Right cardiac atrium (tissue), 5 donors: ENCODE results near the gene RABGAP1L. TPM values are rescaled to one million over a fixed set of nuclear protein-coding genes. Genes with fewer than 3 reads are reported as not detected.

Experiments
- ATAC-seq, 2 donors: fragments of 200-7000 bp; cut with Tn5 transposase; one replicate each; pipeline versions ENCODE4 v1.8.0 to v1.9.1; 2020; ENCODE audit warnings: moderate library complexity in 2 of 2, mild to moderate bottlenecking in 1 of 2
- DNase-seq, 3 donors: peaks; one replicate each; pipeline ENCODE4 v3.0.0-alpha.2; 2020
- H3K27ac ChIP-seq: one replicate; pipeline ENCODE4 v1.5.1; 2013; ENCODE audit warnings: mild to moderate bottlenecking, low read length, control low read depth, moderate library complexity
- H3K27me3 ChIP-seq: one replicate; pipeline ENCODE4 v1.6.1; 2013; ENCODE audit not compliant: control insufficient read depth, insufficient read depth
- H3K4me1 ChIP-seq: one replicate; pipeline ENCODE4 v1.6.1; 2013; ENCODE audit warnings: low read length; ENCODE audit not compliant: control insufficient read depth, insufficient read depth
- H3K4me3 ChIP-seq: one replicate; pipeline ENCODE4 v1.5.1; 2013; ENCODE audit warnings: low read length, control low read depth
- H3K9me3 ChIP-seq: one replicate; pipeline ENCODE4 v1.6.1; 2013; ENCODE audit warnings: low read length; ENCODE audit not compliant: control insufficient read depth
- WGBS: extraction: QIAGEN DNeasy Blood & Tissue Kit; methylation state at CpG from one replicate; pipeline ENCODE4 v1.1.7; 2013; 5-methylcytosine and 5-hydroxymethylcytosine counted together
- intact Hi-C, 4 donors: fragments of 100-400 bp; cut with DNase I; formaldehyde crosslinking; loops; one replicate each; pipeline versions ENCODE4 v1.11.0 to v1.14.0; 2022 to 2023
- polyA plus RNA-seq: library from polyadenylated mRNA; stranded (reverse); fragments of 200-250 nt; gene quantifications from one replicate; pipeline ENCODE4 v1.2.3, GENCODE V29; 2013
- total RNA-seq, 4 donors: library from RNA; stranded (reverse); fragmentation: NEBNext Ultra II Directional; extraction: Animal tissue kit (Norgen Biotek cat#: 25700); gene quantifications; one replicate each; pipeline ENCODE4 v1.2.1, GENCODE V29; 2021
- donor health status: healthy with polysubstance abuse.
- donor health status: DM: no; HTN: yes; CAD: no.
- donor health status: DM: no; HTN: no; CAD: no.
- donor health status: DM: no; HTN: yes; CAD: no; lungs with severe emphysema.
- donor health status: DM: yes; HTN: yes; CAD: no.

The RABGAP1L gene
- total and polyA plus RNA-seq, 5 donors = 174 to 367 (median 186) TPM

- 98% methylated on average over 2 of the region's 2 CpGs for WGBS
- ATAC-seq = no peak
- intact Hi-C loops = no loop called here
These were observed 607.4 kb downstream of the RABGAP1L start for GRCh38 chr1:174766727-174767126.

GRCh38 chr1:174768516-174768915 lies 609.2 kb downstream of the RABGAP1L start:
- H3K9me3 ChIP-seq = no peaks in the 10 kb centered on the region
- DNase-seq (no peak), ATAC-seq (no peak)
- H3K4me3 ChIP-seq = no peak overlapping the region
- no peak overlapping the region for H3K27ac ChIP-seq
- H3K27me3 ChIP-seq = no peaks in the 10 kb centered on the region
- no peaks in the 10 kb centered on the region for H3K4me1 ChIP-seq
- intact Hi-C loops = no loop called here
- WGBS = 38% methylated on average over 2 of the region's 2 CpGs

More at GRCh38 chr1:174766727-174767126, 607.4 kb downstream of the RABGAP1L start:
- H3K27me3 ChIP-seq = no peaks in the 10 kb centered on the region
- H3K9me3 ChIP-seq = no peaks in the 10 kb centered on the region
- no peak for DNase-seq
- H3K4me1 ChIP-seq = no peaks in the 10 kb centered on the region
- H3K27ac ChIP-seq = no peak overlapping the region
- no peak overlapping the region for H3K4me3 ChIP-seq

GRCh38 chr1:174768949-174769348 lies 609.6 kb downstream of the RABGAP1L start:
- Histone ChIP-seq H3K27ac (no peak overlapping the region), H3K4me3 (no peak overlapping the region), H3K4me1 (no peaks in the 10 kb centered on the region), H3K27me3 (no peaks in the 10 kb centered on the region), H3K9me3 (no peaks in the 10 kb centered on the region)
- 83% methylated on average over 2 of the region's 2 CpGs for WGBS
- intact Hi-C loops = no loop called here
- peak in 1 of 2 donors; percentile 26 for ATAC-seq
- DNase-seq = no peak

- DNase-seq (no peak), ATAC-seq (no peak)
- intact Hi-C loops = loop anchor here in 3 of 4 donors (5.0 to 10.0 kb wide), 3 partner anchors 212 to 227 kb away; partner anchors contain the start of gene CACYBP (in 1 of the 3)
- Histone ChIP-seq H3K27me3 (no peaks in the 10 kb centered on the region), H3K27ac (no peak overlapping the region), H3K4me1 (no peaks in the 10 kb centered on the region), H3K9me3 (no peaks in the 10 kb centered on the region), H3K4me3 (no peak overlapping the region)
These were observed 610.7 kb downstream of the RABGAP1L start for GRCh38 chr1:174769961-174770549.

GRCh38 chr1:174775621-174776020 lies 616.3 kb downstream of the RABGAP1L start:
- Histone ChIP-seq H3K4me3 (no peak overlapping the region), H3K9me3 (no peaks in the 10 kb centered on the region), H3K4me1 (no peaks in the 10 kb centered on the region), H3K27me3 (no peaks in the 10 kb centered on the region), H3K27ac (no peak overlapping the region)
- intact Hi-C loops = loop anchor here in 1 of 4 donors (10.0 kb wide), 1 partner anchor 209 kb away; no protein-coding TSS in a partner anchor
- ATAC-seq (no peak), DNase-seq (no peak)
- WGBS = 88% methylated on average over 2 of the region's 2 CpGs

- no peak for ATAC-seq
- intact Hi-C loops = loop anchor here in 1 of 4 donors (10.0 kb wide), 1 partner anchor 208 kb away; no protein-coding TSS in a partner anchor
- WGBS = 97% methylated on average over 2 of the region's 2 CpGs
- no peak for DNase-seq
- Histone ChIP-seq H3K27me3 (no peaks in the 10 kb centered on the region), H3K4me1 (no peaks in the 10 kb centered on the region), H3K9me3 (no peaks in the 10 kb centered on the region), H3K4me3 (no peak overlapping the region), H3K27ac (no peak overlapping the region)
These were observed 617.9 kb downstream of the RABGAP1L start for GRCh38 chr1:174777262-174777661.

GRCh38 chr1:174785510-174785909 lies 626.2 kb downstream of the RABGAP1L start:
- Histone ChIP-seq H3K27me3 (no peaks in the 10 kb centered on the region), H3K9me3 (no peaks in the 10 kb centered on the region), H3K4me3 (no peak overlapping the region), H3K27ac (no peak overlapping the region), H3K4me1 (no peaks in the 10 kb centered on the region)
- no peak for ATAC-seq
- intact Hi-C loops = no loop called here
- WGBS = 87% methylated on average over 6 of the region's 6 CpGs
- DNase-seq = no peak

GRCh38 chr1:174786358-174786757 lies 627.0 kb downstream of the RABGAP1L start:
- ATAC-seq (no peak), DNase-seq (no peak)
- H3K4me1 ChIP-seq = no peaks in the 10 kb centered on the region
- WGBS = 59% methylated on average over 2 of the region's 2 CpGs
- no peak overlapping the region for H3K4me3 ChIP-seq
- no peaks in the 10 kb centered on the region for H3K9me3 ChIP-seq
- intact Hi-C loops = no loop called here
- no peaks in the 10 kb centered on the region for H3K27me3 ChIP-seq
- no peak overlapping the region for H3K27ac ChIP-seq

- intact Hi-C loops = no loop called here
- Histone ChIP-seq H3K27me3 (no peaks in the 10 kb centered on the region), H3K27ac (no peak overlapping the region), H3K4me1 (no peaks in the 10 kb centered on the region), H3K9me3 (no peaks in the 10 kb centered on the region), H3K4me3 (no peak overlapping the region)
- DNase-seq (no peak), ATAC-seq (no peak)
- WGBS = 93% methylated on average over 4 of the region's 4 CpGs
These were observed 627.4 kb downstream of the RABGAP1L start for GRCh38 chr1:174786760-174787159.

GRCh38 chr1:174788981-174789380 lies 629.7 kb downstream of the RABGAP1L start:
- H3K9me3 ChIP-seq = no peaks in the 10 kb centered on the region
- no peak for ATAC-seq
- 95% methylated on average over 1 of the region's 1 CpG for WGBS
- no peaks in the 10 kb centered on the region for H3K4me1 ChIP-seq
- no peak overlapping the region for H3K27ac ChIP-seq
- intact Hi-C loops = no loop called here
- no peak overlapping the region for H3K4me3 ChIP-seq
- DNase-seq = no peak
- no peaks in the 10 kb centered on the region for H3K27me3 ChIP-seq

GRCh38 chr1:174789399-174789798 lies 630.1 kb downstream of the RABGAP1L start:
- H3K27ac ChIP-seq = no peak overlapping the region
- no peak overlapping the region for H3K4me3 ChIP-seq
- no peak for ATAC-seq
- intact Hi-C loops = no loop called here
- WGBS = 90% methylated on average over 1 of the region's 1 CpG
- no peaks in the 10 kb centered on the region for H3K9me3 ChIP-seq
- no peaks in the 10 kb centered on the region for H3K27me3 ChIP-seq
- DNase-seq = no peak
- H3K4me1 ChIP-seq = no peaks in the 10 kb centered on the region

- no peak overlapping the region for H3K27ac ChIP-seq
- no peaks in the 10 kb centered on the region for H3K9me3 ChIP-seq
- WGBS = 32% methylated on average over 2 of the region's 2 CpGs
- ATAC-seq (no peak), DNase-seq (no peak)
- intact Hi-C loops = no loop called here
- no peaks in the 10 kb centered on the region for H3K27me3 ChIP-seq
- H3K4me3 ChIP-seq = no peak overlapping the region
- no peaks in the 10 kb centered on the region for H3K4me1 ChIP-seq
These were observed 632.5 kb downstream of the RABGAP1L start for GRCh38 chr1:174791863-174792262.
